ENCODE data around the gene NCKIPSD. TPM values are rescaled to one million over a fixed set of nuclear protein-coding genes. Genes with fewer than 3 reads are reported as not detected.

Gene NCKIPSD
- total and polyA plus RNA-seq, 2 experiments from 2014 or later: 19.9 to 22.9 TPM

DNA sequence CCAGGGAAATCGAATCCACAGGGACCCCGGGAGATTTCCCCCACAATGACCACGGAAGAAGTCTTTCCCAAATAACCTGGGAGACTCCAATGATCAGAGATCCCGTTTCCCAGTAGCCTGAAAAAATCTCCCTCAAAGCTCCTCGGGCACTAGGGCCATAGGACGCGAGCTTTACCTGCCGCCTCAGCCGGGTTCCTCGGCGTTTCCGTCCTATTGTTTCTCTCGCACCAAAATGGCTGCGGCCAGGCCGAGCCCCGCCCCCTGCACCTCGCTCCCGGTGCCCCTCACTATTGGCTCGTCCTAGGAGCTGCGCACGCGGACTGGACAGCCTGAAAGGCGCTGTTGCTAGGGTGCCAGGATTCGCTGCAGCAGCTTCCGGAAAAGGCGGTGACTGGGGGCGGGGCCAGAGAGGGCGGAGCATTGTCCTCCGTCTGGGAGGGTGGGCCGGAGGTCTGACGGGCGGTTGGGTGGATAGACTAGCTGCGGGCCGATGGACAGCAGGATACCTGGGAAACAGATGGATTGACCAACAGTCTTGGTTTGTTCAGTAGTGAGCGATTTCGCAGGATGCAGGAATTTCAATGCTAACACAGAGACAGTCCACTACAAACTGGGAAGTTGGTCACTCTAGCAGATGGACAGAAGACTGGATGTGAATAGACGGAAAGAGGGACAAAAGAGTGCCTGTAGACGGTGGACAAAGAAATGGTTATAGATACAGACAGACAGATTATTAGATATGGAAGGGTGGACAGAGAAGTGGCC, 31.4 kb upstream of the NCKIPSD start, which contains the start of gene IP6K2:
Gene IP6K2 (minus strand): TSS at position 240 of the 765 bp plus-strand sequence. CDS start 21,930 bp downstream, outside the sequence.
- H3K9me3 ChIP-seq (ENCODE audit: low read depth): no peaks in the 10 kb centered on the region
- peak within 1 kb of the TSS; percentile 84 for H3K4me3 ChIP-seq
- H3K27me3 ChIP-seq: no peaks in the 10 kb centered on the region
- H3K79me2 ChIP-seq: peaks cover 48% of the 10 kb centered on the region
- H4K20me1 ChIP-seq (ENCODE audit: insufficient read depth, poor library complexity, severe bottlenecking): peaks cover 42% of the 10 kb centered on the region
- no peak for TF ChIP-seq EZH2phosphoT487 (IDR thresholded peaks at IDR 0.05; ENCODE audit: low read depth, severe bottlenecking, unreplicated experiment)
- no peak for TF ChIP-seq EZH2 (IDR thresholded peaks at IDR 0.05; ENCODE audit: borderline replicate concordance)
- TF ChIP-seq, protein P1, sequence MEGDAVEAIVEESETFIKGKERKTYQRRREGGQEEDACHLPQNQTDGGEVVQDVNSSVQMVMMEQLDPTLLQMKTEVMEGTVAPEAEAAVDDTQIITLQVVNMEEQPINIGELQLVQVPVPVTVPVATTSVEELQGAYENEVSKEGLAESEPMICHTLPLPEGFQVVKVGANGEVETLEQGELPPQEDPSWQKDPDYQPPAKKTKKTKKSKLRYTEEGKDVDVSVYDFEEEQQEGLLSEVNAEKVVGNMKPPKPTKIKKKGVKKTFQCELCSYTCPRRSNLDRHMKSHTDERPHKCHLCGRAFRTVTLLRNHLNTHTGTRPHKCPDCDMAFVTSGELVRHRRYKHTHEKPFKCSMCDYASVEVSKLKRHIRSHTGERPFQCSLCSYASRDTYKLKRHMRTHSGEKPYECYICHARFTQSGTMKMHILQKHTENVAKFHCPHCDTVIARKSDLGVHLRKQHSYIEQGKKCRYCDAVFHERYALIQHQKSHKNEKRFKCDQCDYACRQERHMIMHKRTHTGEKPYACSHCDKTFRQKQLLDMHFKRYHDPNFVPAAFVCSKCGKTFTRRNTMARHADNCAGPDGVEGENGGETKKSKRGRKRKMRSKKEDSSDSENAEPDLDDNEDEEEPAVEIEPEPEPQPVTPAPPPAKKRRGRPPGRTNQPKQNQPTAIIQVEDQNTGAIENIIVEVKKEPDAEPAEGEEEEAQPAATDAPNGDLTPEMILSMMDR (IDR thresholded peaks at IDR 0.05; ENCODE audit: poor library complexity): no peak
- peak within 1 kb of the TSS; percentile 95 for H3K27ac ChIP-seq
- DNase-seq (ENCODE audit: low spot score): peak; percentile 100
- H3K36me3 ChIP-seq (replicated peaks; ENCODE audit: insufficient read depth, low read depth): no peaks in the 10 kb centered on the region
- WGBS (ENCODE audit: low lambda C conversion rate, missing lambda C conversion rate): 5% methylated on average over 35 of the region's 38 CpGs
- H3K4me1 ChIP-seq (ENCODE audit: insufficient read depth): peaks cover 40% of the 10 kb centered on the region
- H3K4me2 ChIP-seq: peak within 1 kb of the TSS; percentile 89
- no peaks in the 10 kb centered on the region for H3K9me2 ChIP-seq (replicated peaks; ENCODE audit: insufficient read depth)
- peak within 1 kb of the TSS; percentile 37 for H2AFZ ChIP-seq

DNA sequence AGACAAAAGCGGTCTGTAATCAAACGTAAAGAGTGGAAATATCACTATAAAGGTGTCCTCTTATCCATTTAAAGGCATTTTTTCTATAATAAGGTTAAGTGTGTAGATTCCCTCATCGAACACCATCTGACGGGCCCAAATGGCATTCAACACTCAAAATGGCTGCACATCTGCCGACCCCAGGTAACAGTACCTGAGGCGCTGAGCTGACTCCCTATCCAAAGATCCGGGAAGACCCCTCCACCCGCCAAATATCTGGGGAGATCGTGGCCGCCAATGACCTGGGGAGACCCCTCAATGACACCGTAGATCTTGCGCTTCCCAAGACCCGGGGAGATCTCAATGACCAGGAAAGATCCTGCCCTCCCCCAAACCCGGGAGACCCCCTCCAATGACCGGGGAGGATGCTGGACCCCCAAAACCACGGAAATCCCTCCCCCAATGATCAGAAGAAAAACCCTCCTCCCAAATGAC, 30.8 kb upstream of the NCKIPSD start:
- TF ChIP-seq, protein P1 (IDR thresholded peaks at IDR 0.05; ENCODE audit: poor library complexity): no peak
- TF ChIP-seq EZH2 (IDR thresholded peaks at IDR 0.05; ENCODE audit: borderline replicate concordance) (no peak), EZH2phosphoT487 (IDR thresholded peaks at IDR 0.05; ENCODE audit: low read depth, severe bottlenecking, unreplicated experiment) (no peak)
- peak overlapping the region; percentile 89 for H3K4me2 ChIP-seq
- WGBS (ENCODE audit: low lambda C conversion rate, missing lambda C conversion rate): 0% methylated on average over 16 of the region's 16 CpGs
- no peaks in the 10 kb centered on the region for H3K9me3 ChIP-seq (ENCODE audit: low read depth)
- H3K27ac ChIP-seq: peak overlapping the region; percentile 95
- peaks cover 48% of the 10 kb centered on the region for H4K20me1 ChIP-seq (ENCODE audit: insufficient read depth, poor library complexity, severe bottlenecking)
- H3K27me3 ChIP-seq: no peaks in the 10 kb centered on the region
- DNase-seq (ENCODE audit: low spot score): no peak
- peaks cover 41% of the 10 kb centered on the region for H3K4me1 ChIP-seq (ENCODE audit: insufficient read depth)
- H3K4me3 ChIP-seq: peak overlapping the region; percentile 84
- H2AFZ ChIP-seq: peak overlapping the region; percentile 37
- H3K36me3 ChIP-seq (replicated peaks; ENCODE audit: insufficient read depth, low read depth): no peaks in the 10 kb centered on the region
- no peaks in the 10 kb centered on the region for H3K9me2 ChIP-seq (replicated peaks; ENCODE audit: insufficient read depth)
- H3K79me2 ChIP-seq: peaks cover 54% of the 10 kb centered on the region

DNA sequence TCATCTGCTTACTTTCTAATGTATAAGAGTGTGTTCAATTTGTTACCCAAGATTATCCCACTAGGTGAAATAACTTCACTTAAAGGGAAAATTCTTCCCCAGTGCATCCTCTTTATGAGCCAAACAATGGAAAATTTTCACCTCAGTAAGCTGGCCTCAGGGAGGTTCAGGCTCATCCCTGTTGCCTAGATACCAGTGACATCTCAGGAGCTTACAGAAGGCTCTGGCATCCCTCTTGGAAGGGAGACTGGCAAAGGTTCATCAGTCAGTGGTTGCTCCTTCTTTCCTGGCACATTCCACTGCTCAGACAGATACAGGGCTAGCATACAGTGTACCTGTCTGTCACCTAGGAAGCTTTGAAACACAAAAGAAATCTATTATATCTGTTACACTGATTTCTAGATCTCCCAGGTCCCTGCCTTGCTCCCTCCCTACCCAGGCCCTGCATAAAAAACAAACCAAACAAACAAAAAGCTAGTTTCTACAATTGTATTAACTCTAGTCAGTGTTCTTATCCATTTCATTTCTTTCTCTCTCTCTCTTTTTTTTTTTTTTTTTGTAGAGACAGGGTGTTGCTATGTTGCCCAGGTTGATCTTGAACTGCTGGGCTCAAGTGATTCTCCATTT, 29.6 kb upstream of the NCKIPSD start:
- H3K9me2 ChIP-seq (replicated peaks; ENCODE audit: insufficient read depth): no peaks in the 10 kb centered on the region
- H3K79me2 ChIP-seq: peaks cover 66% of the 10 kb centered on the region
- DNase-seq (ENCODE audit: low spot score): peak; percentile 66
- peak overlapping the region; percentile 84 for H3K4me3 ChIP-seq
- H3K4me1 ChIP-seq (ENCODE audit: insufficient read depth): peaks cover 33% of the 10 kb centered on the region
- H3K36me3 ChIP-seq (replicated peaks; ENCODE audit: insufficient read depth, low read depth): no peaks in the 10 kb centered on the region
- no peaks in the 10 kb centered on the region for H3K9me3 ChIP-seq (ENCODE audit: low read depth)
- H3K27ac ChIP-seq: peak overlapping the region; percentile 95
- no peak overlapping the region for H2AFZ ChIP-seq
- H4K20me1 ChIP-seq (ENCODE audit: insufficient read depth, poor library complexity, severe bottlenecking): peaks cover 61% of the 10 kb centered on the region
- peak overlapping the region; percentile 89 for H3K4me2 ChIP-seq
- H3K27me3 ChIP-seq: no peaks in the 10 kb centered on the region
- TF ChIP-seq, protein P1 (IDR thresholded peaks at IDR 0.05; ENCODE audit: poor library complexity): no peak
- no peak for TF ChIP-seq EZH2phosphoT487 (IDR thresholded peaks at IDR 0.05; ENCODE audit: low read depth, severe bottlenecking, unreplicated experiment)
- no peak for TF ChIP-seq EZH2 (IDR thresholded peaks at IDR 0.05; ENCODE audit: borderline replicate concordance)

All from hepatocyte (in vitro differentiated cells).